Coronary artery (tissue), 2 donors: ENCODE data around the gene OR4B1.
"Not testable (repeated sequence)": the region's sequence is repeated elsewhere in the genome, so short reads cannot be mapped to it uniquely, and the experiment has no call there.

Experiments used
- DNase-seq: peaks from one replicate; pipeline ENCODE4 v3.0.0-alpha.2; 2017; ENCODE audit warnings: low spot score
- H3K27ac ChIP-seq, 2 donors: fragments of 200-600 bp; sonication (generic); one replicate each; pipeline ENCODE4 v1.5.1; 2016 to 2019
- H3K4me3 ChIP-seq: fragments of 200-600 bp; sonication (generic); 2 replicates; pipeline ENCODE4 v1.5.1; 2016; ENCODE audit warnings: mild to moderate bottlenecking, moderate library complexity
- CTCF ChIP-seq: fragments of 200-600 bp; sonication (generic); IDR thresholded peaks from one replicate; pipeline ENCODE4 v1.5.1; 2019; ENCODE audit warnings: antibody characterized with exemption

OR4B1 gene

GRCh38 chr11:48207881-48208280, 8.7 kb upstream of the OR4B1 start:
- Histone ChIP-seq H3K27ac (no peak overlapping the region), H3K4me3 (no peak overlapping the region)
- no peak for DNase-seq
- no peak for TF ChIP-seq CTCF

DNA sequence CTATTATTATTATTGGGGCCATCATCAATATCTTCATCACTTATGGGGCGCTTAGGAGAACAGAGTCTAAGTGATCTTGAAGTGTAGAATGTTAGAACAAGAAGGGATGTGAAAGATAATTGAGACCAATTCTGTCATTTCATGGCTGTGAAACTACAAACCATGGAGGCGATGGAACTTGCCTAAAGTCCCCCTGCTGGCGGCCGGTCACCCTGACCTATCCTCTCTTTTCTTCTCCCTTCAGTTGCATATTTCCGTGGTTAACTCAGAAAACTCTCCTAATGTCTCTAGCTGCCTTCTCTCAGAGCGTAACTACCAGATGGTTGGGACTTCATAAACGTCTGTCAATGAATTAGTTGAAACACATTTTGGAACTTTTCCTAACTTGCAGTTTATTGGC, 6.6 kb upstream of the OR4B1 start:
- DNase-seq = no peak
- Histone ChIP-seq H3K4me3 (no peak overlapping the region), H3K27ac (no peak overlapping the region)
- TF ChIP-seq CTCF = no peak

DNA sequence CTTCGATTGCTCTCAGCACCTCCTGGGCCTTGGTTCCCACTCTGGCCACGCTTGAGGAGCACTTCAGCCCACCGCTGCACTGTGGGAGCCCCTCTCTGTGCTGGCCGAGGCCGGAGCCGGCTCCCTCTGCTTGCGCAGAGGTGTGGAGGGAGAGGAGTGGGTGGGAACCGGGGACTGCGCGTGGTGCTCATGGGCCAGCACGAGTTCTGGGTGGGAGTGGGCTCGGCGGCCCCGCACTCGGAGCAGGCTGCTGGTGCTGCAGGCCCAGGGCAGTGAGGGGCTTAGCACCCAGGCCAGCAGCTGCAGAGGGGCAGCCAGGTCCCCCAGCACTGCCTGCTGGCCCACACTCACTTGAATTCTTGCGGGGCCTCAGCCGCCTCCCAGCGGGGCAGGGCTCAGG, 12.2 kb downstream of the OR4B1 start:
- no peak for DNase-seq

DNA sequence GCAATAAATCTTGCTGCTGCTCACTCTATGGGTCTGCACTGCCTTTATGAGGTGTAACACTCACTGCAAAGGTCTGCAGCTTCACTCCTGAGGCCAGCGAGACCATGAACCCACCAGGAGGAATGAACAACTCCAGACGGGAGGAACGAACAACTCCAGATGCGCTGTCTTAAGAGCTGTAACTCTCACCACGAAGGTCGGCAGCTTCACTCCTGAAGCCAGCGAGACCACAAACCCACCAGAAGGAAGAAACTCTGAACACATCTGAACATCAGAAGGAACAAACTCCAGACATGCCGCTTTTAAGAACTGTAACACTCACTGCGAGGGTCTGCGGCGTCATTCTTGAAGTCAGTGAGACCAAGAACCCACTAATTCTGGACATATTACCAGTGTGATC, 13.4 kb downstream of the OR4B1 start:
- not testable (repeated sequence) for H3K27ac ChIP-seq, H3K4me3 ChIP-seq, DNase-seq

More for the DNA sequence above, 12.2 kb downstream of the OR4B1 start:
- TF ChIP-seq CTCF = no peak
- Histone ChIP-seq H3K27ac (no peak overlapping the region), H3K4me3 (no peak overlapping the region)

- no peak for TF ChIP-seq CTCF
- no peak overlapping the region for H3K27ac ChIP-seq
- DNase-seq = no peak
- H3K4me3 ChIP-seq = no peak overlapping the region
Measured at GRCh38 chr11:48237727-48238126, 21.1 kb downstream of the OR4B1 start.

GRCh38 chr11:48242501-48242900, 25.9 kb downstream of the OR4B1 start:
- TF ChIP-seq CTCF = no peak
- no peak for DNase-seq

DNA sequence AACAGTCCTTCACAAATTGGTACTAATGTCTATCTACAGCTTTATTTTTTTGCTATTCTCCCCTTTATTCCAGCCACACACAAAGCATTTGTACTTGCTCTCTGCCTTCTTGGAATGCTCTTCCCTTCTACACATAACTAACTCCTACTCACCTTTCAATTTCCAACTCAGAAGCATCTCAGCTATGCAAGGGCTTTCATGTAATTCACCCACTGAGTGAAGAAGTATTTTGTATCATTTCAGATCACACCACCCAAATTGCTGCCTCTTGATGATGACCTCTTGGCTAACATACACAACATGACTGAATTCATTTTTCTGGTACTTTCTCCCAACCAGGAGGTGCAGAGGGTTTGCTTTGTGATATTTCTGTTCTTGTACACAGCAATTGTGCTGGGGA, 28.2 kb downstream of the OR4B1 start, which contains the start of gene OR4X2:
TSS of gene OR4X2 (plus strand) at position 301 of the 400 bp plus-strand sequence. CDS start at position 301, 0 bp downstream.
- Histone ChIP-seq H3K27ac (no peak within 1 kb of the TSS), H3K4me3 (no peak within 1 kb of the TSS)
- DNase-seq = no peak
- TF ChIP-seq CTCF = no peak

More at GRCh38 chr11:48242501-48242900, 25.9 kb downstream of the OR4B1 start:
- Histone ChIP-seq H3K4me3 (no peak overlapping the region), H3K27ac (no peak overlapping the region)

DNA sequence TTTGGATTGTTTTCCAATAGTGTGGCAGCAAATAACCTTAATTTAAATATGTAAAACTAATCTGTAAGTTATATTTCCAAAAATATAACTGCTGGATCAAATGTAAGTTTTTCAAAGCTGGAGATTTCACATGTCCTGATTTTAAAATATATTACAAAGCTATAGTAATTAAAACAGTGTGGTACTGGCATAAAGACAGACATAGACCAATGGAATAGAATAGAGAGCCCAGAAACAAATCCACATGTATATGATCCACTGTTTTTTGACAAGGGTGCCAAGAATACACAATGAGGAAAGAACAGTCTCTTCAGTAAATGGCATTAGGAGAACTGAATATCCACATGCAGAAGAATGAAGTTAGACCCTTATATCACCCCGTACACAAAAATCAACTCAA, 32.3 kb downstream of the OR4B1 start:
- no peak for TF ChIP-seq CTCF
- H3K4me3 ChIP-seq = no peak overlapping the region
- DNase-seq = no peak
- H3K27ac ChIP-seq = no peak overlapping the region
